ENCODE data around the gene LAMC1.

- no peak for TF ChIP-seq CTCF (conservative IDR thresholded peaks at IDR 0.05 in 1 of 2, IDR thresholded peaks at IDR 0.05 in 1 of 2; ENCODE audit: extremely low read depth in 1 of 2, insufficient read depth in 1 of 2, low read depth in 1 of 2, low read length in 2 of 2)
- TF ChIP-seq EZH2 (IDR thresholded peaks at IDR 0.05; ENCODE audit: borderline replicate concordance, low read length) = no peak
These were observed 74.3 kb downstream of the LAMC1 start for GRCh38 chr1:183097438-183098051.
